Stimulated activated CD4-positive, alpha-beta T cell treated with anti-CD3 and anti-CD28 coated beads, TNF-alpha, amount 100 ng/mL, for 1 hour (primary cell): ENCODE results near the gene PAX8.
"Not testable (repeated sequence)": the region's sequence is repeated elsewhere in the genome, so short reads cannot be mapped to it uniquely, and the experiment has no call there.

Source experiments
- DNase-seq, 3 donors: peaks; one replicate each; pipeline ENCODE4 v3.0.0-alpha.2; 2020; ENCODE audit warnings: low read depth in 3 of 3, low spot score in 1 of 3

PAX8 gene

GRCh38 chr2:113291191-113291590 lies 12.5 kb upstream of the PAX8 start:
- no peak for DNase-seq

GRCh38 chr2:113288674-113289149 lies 10.0 kb upstream of the PAX8 start:
- DNase-seq = not testable (repeated sequence)

- not testable (repeated sequence) for DNase-seq
These were observed 9.5 kb upstream of the PAX8 start for GRCh38 chr2:113288117-113288673.

GRCh38 chr2:113285816-113286215 lies 7.1 kb upstream of the PAX8 start:
- DNase-seq = no peak

GRCh38 chr2:113284999-113285398 lies 6.3 kb upstream of the PAX8 start:
- not testable (repeated sequence) for DNase-seq

GRCh38 chr2:113284476-113284875 lies 5.8 kb upstream of the PAX8 start:
- DNase-seq = no peak

GRCh38 chr2:113283704-113284284 lies 5.1 kb upstream of the PAX8 start:
- DNase-seq = no peak

- no peak for DNase-seq
These were observed 4.2 kb upstream of the PAX8 start for GRCh38 chr2:113282747-113283533.

- no peak for DNase-seq
These were observed 3.4 kb upstream of the PAX8 start for GRCh38 chr2:113281910-113282746.

GRCh38 chr2:113278073-113278741 lies 514 bp downstream of the PAX8 start:
- no peak for DNase-seq

GRCh38 chr2:113277474-113278072 lies 1.1 kb downstream of the PAX8 start:
- no peak for DNase-seq

- no peak for DNase-seq
These were observed 1.8 kb downstream of the PAX8 start for GRCh38 chr2:113276761-113277425.

GRCh38 chr2:113276216-113276760 lies 2.4 kb downstream of the PAX8 start:
- no peak for DNase-seq

- DNase-seq = no peak
These were observed 3.0 kb downstream of the PAX8 start for GRCh38 chr2:113275556-113276215.

GRCh38 chr2:113274432-113274831 lies 4.3 kb downstream of the PAX8 start:
- no peak for DNase-seq

GRCh38 chr2:113273981-113274380 lies 4.7 kb downstream of the PAX8 start:
- DNase-seq = no peak

- no peak for DNase-seq
These were observed 5.6 kb downstream of the PAX8 start for GRCh38 chr2:113273027-113273551.

- DNase-seq = no peak
These were observed 6.2 kb downstream of the PAX8 start for GRCh38 chr2:113272477-113272876.
